Right hindlimb (tissue), 1 donor: ENCODE data around the gene MRNIP.

Experiments used
- DNase-seq: peaks from one replicate; pipeline ENCODE4 v3.0.0-alpha.2; 2018

The MRNIP gene

DNA sequence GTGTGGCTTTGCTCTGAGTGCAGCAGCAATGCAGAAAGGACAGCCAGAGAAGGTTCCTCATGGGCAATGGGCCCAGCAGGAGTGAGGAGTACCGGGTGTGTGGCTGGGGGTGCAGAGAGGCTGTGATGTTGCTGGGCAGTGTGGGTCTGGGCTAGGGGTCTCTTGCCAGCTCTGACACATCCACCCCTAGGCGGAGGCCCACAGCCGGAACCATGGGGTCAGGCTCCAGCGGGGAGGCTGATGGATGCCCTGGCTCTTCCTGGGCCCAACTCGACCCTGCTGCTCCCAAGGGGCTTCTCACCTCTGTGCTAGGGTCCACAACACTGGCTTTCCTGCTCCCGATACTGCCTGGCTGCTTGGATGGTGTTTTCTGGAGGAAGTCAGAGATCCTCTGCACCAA lies 29.2 kb upstream of the MRNIP start:
- no peak for DNase-seq

DNA sequence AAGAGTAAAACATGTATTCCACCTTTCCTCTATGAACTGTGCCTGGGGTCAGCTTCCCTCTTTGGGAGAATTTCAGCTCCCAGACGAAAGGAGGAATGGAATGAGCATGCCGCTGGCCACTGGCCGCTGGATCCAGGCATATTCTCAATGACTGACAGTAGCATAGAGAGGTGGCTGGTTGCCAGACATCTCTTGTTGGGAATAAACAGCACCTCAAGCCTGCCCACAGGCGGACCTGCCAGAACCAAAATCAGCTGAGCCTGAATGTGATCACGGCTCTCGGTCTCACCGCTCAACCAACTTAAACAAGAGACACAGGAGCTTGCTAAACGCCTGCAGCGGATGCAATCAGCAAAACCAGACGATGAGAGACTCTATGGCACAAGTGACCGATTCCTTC lies 28.5 kb upstream of the MRNIP start:
- no peak for DNase-seq

DNA sequence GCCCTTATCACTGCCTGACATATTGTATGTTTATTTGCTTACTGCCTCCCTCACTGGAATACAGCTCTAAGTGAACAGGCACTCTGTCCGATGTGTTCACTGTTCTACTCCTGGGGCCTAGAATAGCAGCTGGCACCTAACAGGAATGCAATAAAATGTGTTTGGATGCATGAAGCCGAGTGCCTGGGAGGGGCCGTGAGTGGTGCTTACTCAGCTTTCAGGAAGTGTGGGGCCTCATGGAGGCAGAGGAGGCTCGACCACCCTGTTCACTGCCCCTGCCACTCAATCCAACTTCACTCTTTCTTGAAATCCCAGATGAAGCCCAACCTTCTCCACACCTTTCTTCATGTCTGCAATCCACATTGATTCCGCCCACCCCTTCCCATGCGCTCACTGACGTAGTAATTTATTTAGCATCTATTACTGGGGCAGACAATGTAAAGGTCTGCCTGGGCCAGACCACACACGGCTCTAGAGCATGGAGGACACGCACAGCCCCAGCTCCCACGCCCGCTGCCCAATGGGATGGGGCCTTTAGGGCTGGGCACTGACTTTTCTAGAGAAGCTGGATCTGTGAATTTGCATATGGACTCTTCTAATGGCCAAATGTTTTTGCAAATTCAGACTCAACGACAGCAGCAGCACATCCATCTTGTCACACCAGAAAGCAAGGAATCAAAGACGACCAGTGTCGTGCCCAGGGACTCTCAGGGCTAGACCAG lies 27.7 kb upstream of the MRNIP start:
- no peak for DNase-seq

- no peak for DNase-seq
These were observed 27.0 kb upstream of the MRNIP start for GRCh38 chr5:179885491-179886090.

DNA sequence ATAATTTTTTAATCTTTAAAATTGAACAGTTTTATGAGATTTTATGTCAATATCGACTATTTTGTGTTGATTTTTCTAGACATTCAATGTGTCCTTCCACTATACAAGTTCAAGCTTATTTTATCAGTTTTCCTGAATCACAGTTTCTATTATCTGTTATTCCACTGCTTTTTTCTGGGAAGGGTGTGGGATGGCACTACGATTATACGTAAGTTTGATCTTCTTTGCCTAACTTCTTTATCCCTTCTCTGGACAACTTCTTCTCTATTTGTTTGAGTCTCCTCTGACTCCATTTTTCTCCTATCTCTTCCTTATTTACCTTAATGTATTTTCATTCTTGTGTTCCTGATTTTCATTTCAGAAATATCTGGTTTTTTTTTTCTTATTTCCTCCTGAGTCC lies 24.5 kb upstream of the MRNIP start:
- no peak for DNase-seq

GRCh38 chr5:179882338-179882737 lies 23.7 kb upstream of the MRNIP start:
- no peak for DNase-seq

GRCh38 chr5:179880848-179881590 lies 22.4 kb upstream of the MRNIP start:
- no peak for DNase-seq

- no peak for DNase-seq
These were observed 21.5 kb upstream of the MRNIP start for GRCh38 chr5:179880066-179880650.

- DNase-seq: no peak
These were observed 21.0 kb upstream of the MRNIP start for GRCh38 chr5:179879690-179880010.

DNA sequence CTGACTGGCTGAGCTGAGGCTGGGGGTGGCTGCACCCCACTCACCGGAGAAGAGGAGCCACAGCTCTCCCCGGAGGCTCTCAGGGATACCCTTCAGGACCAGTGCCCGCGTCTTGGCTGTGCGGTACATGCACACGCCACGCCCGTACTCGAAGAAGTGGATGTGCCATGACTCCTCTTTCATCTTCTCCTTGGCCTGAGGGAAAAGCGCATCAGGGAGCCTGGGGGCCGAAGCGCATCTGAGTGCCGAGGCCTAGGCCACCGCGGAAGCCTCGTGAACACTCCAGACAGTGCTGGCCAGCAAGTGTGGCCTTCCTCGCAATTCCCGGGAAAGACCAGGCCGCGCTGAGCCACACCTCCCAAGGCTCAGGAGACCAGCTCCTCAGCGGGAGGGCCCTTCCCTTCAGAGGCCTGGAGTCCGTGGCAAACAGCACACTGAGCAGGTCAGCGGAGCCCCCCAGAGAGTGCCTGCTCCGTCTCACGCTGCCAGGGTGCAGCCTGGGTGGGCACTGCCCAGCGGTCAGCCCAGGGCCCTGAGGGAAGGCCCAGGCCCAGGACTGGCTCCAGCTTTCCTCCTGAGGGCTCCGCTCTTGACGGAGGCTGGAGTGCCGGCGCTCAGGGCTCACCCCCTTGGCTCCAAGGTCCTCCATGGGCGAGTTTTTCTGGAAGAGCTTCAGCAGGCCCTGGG lies 20.5 kb upstream of the MRNIP start:
- DNase-seq: no peak

GRCh38 chr5:179878222-179879002 lies 19.8 kb upstream of the MRNIP start:
- no peak for DNase-seq

DNA sequence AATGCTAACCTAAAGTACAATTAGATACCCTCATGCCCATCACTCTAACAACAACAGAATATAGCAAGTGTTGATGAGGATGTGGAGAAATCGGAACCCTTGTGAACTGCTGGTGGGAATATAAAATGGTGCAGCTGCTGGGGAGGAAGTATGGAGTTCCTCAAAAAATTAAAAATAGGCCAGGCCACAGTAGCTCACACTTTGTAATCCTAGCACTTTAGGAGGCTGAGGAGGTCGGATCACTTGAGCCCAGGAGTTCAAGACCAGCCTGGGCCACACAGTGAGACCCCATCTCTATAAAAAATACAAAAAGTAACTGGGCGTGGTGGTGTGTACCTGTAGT lies 18.0 kb upstream of the MRNIP start:
- no peak for DNase-seq

DNA sequence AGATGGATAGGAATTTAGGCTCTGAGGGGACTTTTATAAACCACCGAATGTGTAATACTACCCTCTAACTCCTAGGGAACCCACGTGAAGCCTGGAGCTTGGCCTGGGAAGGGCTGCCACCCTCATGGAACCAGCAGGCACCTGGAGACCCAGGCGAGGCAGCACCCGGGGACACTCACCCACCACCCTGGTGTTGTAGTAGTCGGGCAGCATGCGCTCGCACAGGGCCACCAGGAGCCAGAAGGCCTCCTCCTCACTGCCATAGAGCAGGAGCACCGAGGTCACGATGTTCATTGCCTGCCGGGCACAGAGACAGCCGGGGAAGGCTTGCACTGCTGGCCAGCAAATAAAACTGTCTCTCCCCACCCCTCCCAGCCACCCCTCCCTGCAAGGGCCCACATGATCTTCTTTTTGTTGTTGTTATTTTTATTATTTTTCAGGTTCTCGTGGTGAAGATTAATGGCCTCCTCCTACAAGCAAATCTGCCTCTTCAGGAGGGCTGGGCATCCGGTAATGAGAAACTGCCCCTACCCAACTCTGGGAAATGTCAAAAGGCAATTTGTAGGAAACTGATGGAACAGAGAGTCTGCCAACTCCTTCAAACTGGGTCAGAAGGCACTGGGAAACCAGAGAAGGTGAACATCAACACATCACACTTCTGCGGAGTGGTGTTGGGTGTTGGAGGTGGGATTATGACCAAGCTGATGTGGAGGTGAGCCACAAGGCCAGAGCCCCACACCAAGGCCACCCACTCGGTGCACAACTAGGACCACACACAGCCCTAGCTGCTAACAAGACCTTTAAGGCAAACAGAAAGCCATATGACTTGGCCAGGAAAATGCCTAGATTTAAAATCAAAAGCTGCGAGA lies 17.4 kb upstream of the MRNIP start:
- no peak for DNase-seq

- peak; percentile 6 for DNase-seq
These were observed 16.1 kb upstream of the MRNIP start for GRCh38 chr5:179874536-179875292.

GRCh38 chr5:179874136-179874535 lies 15.5 kb upstream of the MRNIP start:
- DNase-seq: no peak

- DNase-seq: peak; percentile 6
These were observed 15.0 kb upstream of the MRNIP start for GRCh38 chr5:179873588-179874110.

- no peak for DNase-seq
These were observed 14.4 kb upstream of the MRNIP start for GRCh38 chr5:179872828-179873575.

- peak; percentile 19 for DNase-seq
These were observed 13.6 kb upstream of the MRNIP start for GRCh38 chr5:179872055-179872827.

GRCh38 chr5:179871533-179871932 lies 12.9 kb upstream of the MRNIP start:
- DNase-seq: peak; percentile 78
